Suppressor macrophage treated with lipopolysaccharide for 1 hour (primary cell): Measurements from ENCODE around the gene PRSS57.
"Not testable (repeated sequence)": the region's sequence is repeated elsewhere in the genome, so short reads cannot be mapped to it uniquely, and the experiment has no call there.

ENCODE experiments used
- DNase-seq, 3 donors: peaks; one replicate each; pipeline ENCODE4 v3.0.0-alpha.2; 2020 to 2022

PRSS57 gene

GRCh38 chr19:666985-667573 lies 28.2 kb downstream of the PRSS57 start:
- DNase-seq, result not testable (repeated sequence)

GRCh38 chr19:664913-665443 lies 30.3 kb downstream of the PRSS57 start:
- DNase-seq, result peak; percentile 83 to 88 (median 88)

- no peak for DNase-seq
These were observed 31.6 kb downstream of the PRSS57 start for GRCh38 chr19:663682-664117.

- DNase-seq, result peak; percentile 92 to 98 (median 96)
These were observed 32.1 kb downstream of the PRSS57 start, which contains the start of gene RNF126 for GRCh38 chr19:662962-663681. Gene RNF126, minus strand, starts transcription at chr19:663214. Its CDS starts 93 bp downstream, at chr19:663121.

GRCh38 chr19:662207-662961 lies 32.9 kb downstream of the PRSS57 start:
- DNase-seq, result peak; percentile 60 to 70 (median 62)

GRCh38 chr19:661427-662196 lies 33.6 kb downstream of the PRSS57 start:
- peak; percentile 55 to 66 (median 59) for DNase-seq

GRCh38 chr19:660793-661426 lies 34.3 kb downstream of the PRSS57 start:
- peak in 1 of 3 donors; percentile 39 for DNase-seq

GRCh38 chr19:658916-659839 lies 36.1 kb downstream of the PRSS57 start:
- DNase-seq, result peak in 1 of 3 donors; percentile 37

GRCh38 chr19:658059-658839 lies 37.0 kb downstream of the PRSS57 start:
- no peak for DNase-seq

GRCh38 chr19:657611-658010 lies 37.6 kb downstream of the PRSS57 start:
- DNase-seq, result no peak

- DNase-seq, result no peak
These were observed 38.3 kb downstream of the PRSS57 start for GRCh38 chr19:656751-657559.

GRCh38 chr19:655691-656090 lies 39.6 kb downstream of the PRSS57 start:
- no peak for DNase-seq

- no peak for DNase-seq
These were observed 41.8 kb downstream of the PRSS57 start for GRCh38 chr19:653425-653824.

GRCh38 chr19:652467-653389 lies 42.5 kb downstream of the PRSS57 start:
- DNase-seq, result no peak

GRCh38 chr19:651991-652390 lies 43.3 kb downstream of the PRSS57 start:
- no peak for DNase-seq

GRCh38 chr19:651114-651818 lies 44.0 kb downstream of the PRSS57 start:
- no peak for DNase-seq

GRCh38 chr19:650121-650520 lies 45.1 kb downstream of the PRSS57 start:
- DNase-seq, result no peak
